ENCODE measurements around the gene ZNF862.

The ZNF862 gene

GRCh38 chr7:149819961-149820340 is 18.2 kb upstream of the ZNF862 start:
- Histone ChIP-seq H3K36me3 (ENCODE audit: insufficient read depth, low read depth, low read length) (no peaks in the 10 kb centered on the region), H3K4me1 (ENCODE audit: insufficient read depth, low read length) (no peaks in the 10 kb centered on the region), H3K27ac (ENCODE audit: low read length) (no peak overlapping the region), H3K9ac (ENCODE audit: low read depth, low read length) (no peak overlapping the region), H3K27me3 (ENCODE audit: insufficient read depth, low read length) (no peaks in the 10 kb centered on the region), H3K4me3 (ENCODE audit: low read length) (no peak overlapping the region), H3K9me3 (ENCODE audit: insufficient read depth, low read depth, low read length) (peaks cover 14% of the 10 kb centered on the region)

GRCh38 chr7:149820622-149821190 is 17.5 kb upstream of the ZNF862 start:
- Histone ChIP-seq H3K9me3 (ENCODE audit: insufficient read depth, low read depth, low read length) (peaks cover 14% of the 10 kb centered on the region), H3K27me3 (ENCODE audit: insufficient read depth, low read length) (no peaks in the 10 kb centered on the region), H3K4me3 (ENCODE audit: low read length) (no peak overlapping the region), H3K36me3 (ENCODE audit: insufficient read depth, low read depth, low read length) (no peaks in the 10 kb centered on the region), H3K27ac (ENCODE audit: low read length) (no peak overlapping the region), H3K4me1 (ENCODE audit: insufficient read depth, low read length) (no peaks in the 10 kb centered on the region), H3K9ac (ENCODE audit: low read depth, low read length) (no peak overlapping the region)

GRCh38 chr7:149821191-149822148 is 16.7 kb upstream of the ZNF862 start:
- H3K9me3 ChIP-seq (ENCODE audit: insufficient read depth, low read depth, low read length), result peaks cover 14% of the 10 kb centered on the region
- no peaks in the 10 kb centered on the region for H3K36me3 ChIP-seq (ENCODE audit: insufficient read depth, low read depth, low read length)
- no peak overlapping the region for H3K9ac ChIP-seq (ENCODE audit: low read depth, low read length)
- H3K4me3 ChIP-seq (ENCODE audit: low read length), result no peak overlapping the region
- H3K27ac ChIP-seq (ENCODE audit: low read length), result no peak overlapping the region
- H3K27me3 ChIP-seq (ENCODE audit: insufficient read depth, low read length), result no peaks in the 10 kb centered on the region
- no peaks in the 10 kb centered on the region for H3K4me1 ChIP-seq (ENCODE audit: insufficient read depth, low read length)

GRCh38 chr7:149822353-149822943 is 15.7 kb upstream of the ZNF862 start:
- Histone ChIP-seq H3K27ac (ENCODE audit: low read length) (no peak overlapping the region), H3K36me3 (ENCODE audit: insufficient read depth, low read depth, low read length) (no peaks in the 10 kb centered on the region), H3K9ac (ENCODE audit: low read depth, low read length) (no peak overlapping the region), H3K9me3 (ENCODE audit: insufficient read depth, low read depth, low read length) (peaks cover 14% of the 10 kb centered on the region), H3K4me1 (ENCODE audit: insufficient read depth, low read length) (no peaks in the 10 kb centered on the region), H3K4me3 (ENCODE audit: low read length) (no peak overlapping the region), H3K27me3 (ENCODE audit: insufficient read depth, low read length) (no peaks in the 10 kb centered on the region)

- H3K9ac ChIP-seq (ENCODE audit: low read depth, low read length), result no peak overlapping the region
- H3K36me3 ChIP-seq (ENCODE audit: insufficient read depth, low read depth, low read length), result no peaks in the 10 kb centered on the region
- peaks cover 14% of the 10 kb centered on the region for H3K9me3 ChIP-seq (ENCODE audit: insufficient read depth, low read depth, low read length)
- H3K27ac ChIP-seq (ENCODE audit: low read length), result no peak overlapping the region
- H3K27me3 ChIP-seq (ENCODE audit: insufficient read depth, low read length), result no peaks in the 10 kb centered on the region
- H3K4me3 ChIP-seq (ENCODE audit: low read length), result no peak overlapping the region
- H3K4me1 ChIP-seq (ENCODE audit: insufficient read depth, low read length), result no peaks in the 10 kb centered on the region
These were observed 15.0 kb upstream of the ZNF862 start for GRCh38 chr7:149823191-149823630.

GRCh38 chr7:149823631-149824199 is 14.5 kb upstream of the ZNF862 start:
- H3K4me3 ChIP-seq (ENCODE audit: low read length), result no peak overlapping the region
- H3K9me3 ChIP-seq (ENCODE audit: insufficient read depth, low read depth, low read length), result peaks cover 14% of the 10 kb centered on the region
- H3K27me3 ChIP-seq (ENCODE audit: insufficient read depth, low read length), result no peaks in the 10 kb centered on the region
- H3K9ac ChIP-seq (ENCODE audit: low read depth, low read length), result no peak overlapping the region
- no peak overlapping the region for H3K27ac ChIP-seq (ENCODE audit: low read length)
- H3K36me3 ChIP-seq (ENCODE audit: insufficient read depth, low read depth, low read length), result no peaks in the 10 kb centered on the region
- no peaks in the 10 kb centered on the region for H3K4me1 ChIP-seq (ENCODE audit: insufficient read depth, low read length)

GRCh38 chr7:149824301-149824741 is 13.9 kb upstream of the ZNF862 start:
- peaks cover 14% of the 10 kb centered on the region for H3K9me3 ChIP-seq (ENCODE audit: insufficient read depth, low read depth, low read length)
- no peak overlapping the region for H3K27ac ChIP-seq (ENCODE audit: low read length)
- no peaks in the 10 kb centered on the region for H3K4me1 ChIP-seq (ENCODE audit: insufficient read depth, low read length)
- no peaks in the 10 kb centered on the region for H3K27me3 ChIP-seq (ENCODE audit: insufficient read depth, low read length)
- no peak overlapping the region for H3K4me3 ChIP-seq (ENCODE audit: low read length)
- no peaks in the 10 kb centered on the region for H3K36me3 ChIP-seq (ENCODE audit: insufficient read depth, low read depth, low read length)
- H3K9ac ChIP-seq (ENCODE audit: low read depth, low read length), result no peak overlapping the region

GRCh38 chr7:149824748-149825566 is 13.2 kb upstream of the ZNF862 start:
- no peaks in the 10 kb centered on the region for H3K27me3 ChIP-seq (ENCODE audit: insufficient read depth, low read length)
- no peaks in the 10 kb centered on the region for H3K4me1 ChIP-seq (ENCODE audit: insufficient read depth, low read length)
- H3K27ac ChIP-seq (ENCODE audit: low read length), result no peak overlapping the region
- H3K9ac ChIP-seq (ENCODE audit: low read depth, low read length), result no peak overlapping the region
- no peaks in the 10 kb centered on the region for H3K36me3 ChIP-seq (ENCODE audit: insufficient read depth, low read depth, low read length)
- H3K9me3 ChIP-seq (ENCODE audit: insufficient read depth, low read depth, low read length), result peaks cover 14% of the 10 kb centered on the region
- H3K4me3 ChIP-seq (ENCODE audit: low read length), result no peak overlapping the region

- Histone ChIP-seq H3K27me3 (ENCODE audit: insufficient read depth, low read length) (no peaks in the 10 kb centered on the region), H3K36me3 (ENCODE audit: insufficient read depth, low read depth, low read length) (no peaks in the 10 kb centered on the region), H3K27ac (ENCODE audit: low read length) (no peak overlapping the region)
These were observed 12.4 kb upstream of the ZNF862 start for GRCh38 chr7:149825567-149826343.

GRCh38 chr7:149826344-149827088 is 11.7 kb upstream of the ZNF862 start:
- H3K9me3 ChIP-seq (ENCODE audit: insufficient read depth, low read depth, low read length), result peaks cover 14% of the 10 kb centered on the region
- H3K36me3 ChIP-seq (ENCODE audit: insufficient read depth, low read depth, low read length), result no peaks in the 10 kb centered on the region
- H3K4me1 ChIP-seq (ENCODE audit: insufficient read depth, low read length), result no peaks in the 10 kb centered on the region
- no peak overlapping the region for H3K27ac ChIP-seq (ENCODE audit: low read length)
- H3K4me3 ChIP-seq (ENCODE audit: low read length), result no peak overlapping the region
- H3K9ac ChIP-seq (ENCODE audit: low read depth, low read length), result no peak overlapping the region
- H3K27me3 ChIP-seq (ENCODE audit: insufficient read depth, low read length), result no peaks in the 10 kb centered on the region; the same call in 1 of the 2 replicates

More at GRCh38 chr7:149825567-149826343, 12.4 kb upstream of the ZNF862 start:
- Histone ChIP-seq H3K9ac (ENCODE audit: low read depth, low read length) (no peak overlapping the region), H3K9me3 (ENCODE audit: insufficient read depth, low read depth, low read length) (peaks cover 14% of the 10 kb centered on the region), H3K4me3 (ENCODE audit: low read length) (no peak overlapping the region), H3K4me1 (ENCODE audit: insufficient read depth, low read length) (no peaks in the 10 kb centered on the region)
